ENCODE measurements around the gene RCC2.
A peak's percentile ranks its signal among the peaks of the same experiment; 100 is the strongest.
"Not testable (repeated sequence)": the region's sequence is repeated elsewhere in the genome, so short reads cannot be mapped to it uniquely, and the experiment has no call there.

RCC2 gene

DNA sequence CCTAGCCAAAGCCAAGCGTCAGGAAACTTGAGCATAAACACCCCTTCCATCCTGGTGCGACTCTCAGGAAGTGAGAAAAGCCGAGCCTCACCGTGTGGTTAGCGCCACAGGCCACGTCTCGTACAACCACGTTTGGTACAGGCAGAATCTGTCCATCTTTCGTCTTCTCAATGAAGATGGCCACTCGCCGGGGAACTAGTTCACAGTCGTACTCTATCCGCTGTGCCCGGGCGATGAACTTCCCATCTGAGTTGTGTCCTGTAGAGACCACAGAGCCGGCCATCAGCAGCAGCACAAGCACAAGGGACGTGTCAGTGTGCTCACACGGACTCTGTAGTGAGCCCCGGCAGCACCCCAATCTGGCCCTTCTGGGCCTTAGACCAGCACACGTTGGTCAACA, 23.1 kb downstream of the RCC2 start:
- no peak for DNase-seq

- DNase-seq = no peak
These were observed 25.5 kb downstream of the RCC2 start for GRCh38 chr1:17414022-17414421.

DNA sequence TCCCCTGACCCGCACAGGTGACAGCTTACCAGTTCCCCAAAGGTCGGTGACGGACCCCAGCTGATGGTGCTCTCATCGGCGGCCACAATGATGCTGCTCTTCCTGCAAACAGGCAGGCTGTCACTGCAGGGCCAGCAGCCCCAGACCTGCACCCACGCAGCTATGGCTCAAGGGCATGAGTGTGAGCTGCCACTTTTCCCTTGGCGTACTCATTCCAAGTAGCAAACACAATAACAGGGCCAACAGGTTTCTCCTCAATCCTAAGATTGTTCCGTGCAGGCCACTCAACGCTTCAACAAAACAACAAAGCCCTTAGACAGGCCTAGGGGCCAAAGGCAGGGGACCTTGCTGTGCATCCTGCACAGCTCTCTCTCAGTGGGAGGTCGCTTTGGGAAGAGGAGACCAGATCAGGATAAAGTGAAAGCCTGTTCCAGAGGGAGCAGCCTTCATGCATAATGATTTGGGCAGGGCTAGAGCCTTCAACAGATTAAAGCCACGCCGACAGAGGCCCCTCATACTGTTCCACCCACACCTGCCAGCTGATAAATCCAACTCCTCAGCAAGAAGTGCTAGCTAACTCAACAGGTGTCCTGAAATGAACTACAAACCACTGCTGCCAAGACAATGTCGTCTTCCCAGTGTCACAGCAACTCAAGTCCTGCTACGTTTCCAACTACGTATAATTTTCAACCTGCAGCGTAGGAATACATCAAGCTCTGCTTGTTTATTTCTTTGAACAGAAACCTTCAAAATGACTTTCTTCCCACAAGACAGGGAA, 27.2 kb downstream of the RCC2 start:
- DNase-seq = no peak

DNA sequence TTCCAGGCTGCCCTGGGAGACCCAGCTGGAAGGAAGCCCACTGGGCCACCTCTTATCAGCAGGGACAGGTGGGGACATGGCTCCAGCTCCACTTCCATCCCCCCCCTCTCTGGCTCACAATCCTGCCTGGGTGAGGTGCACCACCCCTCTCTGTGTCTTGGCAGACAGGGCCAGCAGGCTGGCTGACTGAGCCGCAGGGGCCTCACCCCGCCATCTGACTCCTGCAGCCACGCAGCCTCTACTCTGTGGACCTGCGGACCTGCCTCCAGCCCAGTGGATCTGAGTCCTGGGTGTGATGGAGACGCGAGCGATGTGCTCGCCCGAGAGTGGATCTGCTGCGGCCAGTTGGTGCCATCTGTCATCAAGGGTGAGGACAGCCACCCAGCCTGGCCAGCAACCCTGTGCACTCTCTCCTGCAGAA, 30.1 kb downstream of the RCC2 start:
- no peak for DNase-seq

DNA sequence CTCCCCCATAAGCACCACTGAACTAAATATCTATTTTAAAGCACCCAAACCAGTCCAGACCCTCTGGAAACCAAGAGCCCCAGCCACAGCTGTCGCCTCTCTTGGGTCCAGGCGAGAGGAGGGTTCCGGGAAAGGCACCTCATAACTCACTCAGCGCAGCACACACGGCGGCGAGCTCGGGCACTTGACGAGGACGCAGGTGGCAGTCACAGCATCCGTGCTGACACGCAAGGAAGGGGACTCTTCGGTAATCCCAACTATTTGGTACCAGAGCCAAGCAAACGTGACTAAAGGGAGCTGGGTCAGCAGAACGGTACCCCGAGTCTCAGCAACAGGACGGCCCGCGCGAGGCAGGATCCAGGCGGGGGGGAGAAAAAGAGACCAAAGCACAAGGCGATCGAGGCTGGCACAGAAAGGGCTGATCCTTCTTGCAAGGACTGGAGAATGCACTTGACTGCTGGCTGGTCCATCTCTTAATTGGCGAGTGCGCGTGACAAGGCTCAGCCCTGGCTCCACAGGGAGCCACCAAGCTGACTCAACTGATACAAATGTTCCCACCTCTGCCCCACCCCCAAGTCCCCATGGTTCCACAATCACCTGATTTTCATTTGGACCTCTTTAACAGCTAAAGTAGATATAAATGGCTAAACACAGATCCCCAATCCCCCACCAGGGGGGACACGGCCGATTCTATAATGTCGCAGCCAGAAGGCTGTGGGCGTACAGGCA, 31.5 kb downstream of the RCC2 start:
- not testable (repeated sequence) for DNase-seq

GRCh38 chr1:17406760-17407475, 32.6 kb downstream of the RCC2 start:
- DNase-seq = not testable (repeated sequence)

- peak; percentile 46 for DNase-seq
These were observed 33.3 kb downstream of the RCC2 start for GRCh38 chr1:17405898-17406759.

- no peak for DNase-seq
These were observed 34.7 kb downstream of the RCC2 start for GRCh38 chr1:17404820-17405219.

DNA sequence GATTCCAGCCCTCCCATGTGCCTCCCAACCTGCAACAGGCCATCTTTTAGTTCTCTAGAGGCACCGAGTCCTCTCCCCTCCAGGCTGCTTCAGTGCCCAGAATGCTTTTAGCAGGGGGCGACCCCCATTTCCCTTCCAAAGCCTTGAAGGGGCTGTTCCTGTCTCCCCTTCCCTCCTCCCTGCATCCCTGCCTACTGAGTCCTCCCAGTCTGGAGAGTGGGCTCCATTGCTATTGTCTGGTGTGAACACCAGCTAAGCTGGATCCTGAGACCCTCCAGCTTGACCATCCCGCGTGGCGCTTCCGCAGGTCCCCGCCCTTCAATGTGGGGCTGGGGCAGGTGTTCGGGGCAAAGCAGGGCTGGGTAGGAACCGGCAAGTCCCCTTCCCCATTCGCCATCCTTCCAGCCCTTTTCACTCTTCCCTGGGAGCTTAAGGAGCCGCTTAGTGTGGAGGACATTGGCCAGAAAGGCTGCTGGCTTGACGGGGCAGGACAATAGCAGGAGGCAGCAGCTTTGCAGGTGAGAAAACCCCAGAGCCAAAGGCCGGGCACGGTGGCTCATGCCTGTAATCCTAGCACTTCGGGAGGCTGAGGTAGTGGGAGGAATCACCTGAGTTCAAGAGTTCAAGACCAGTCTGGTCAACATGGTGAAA, 35.3 kb downstream of the RCC2 start:
- DNase-seq = no peak

DNA sequence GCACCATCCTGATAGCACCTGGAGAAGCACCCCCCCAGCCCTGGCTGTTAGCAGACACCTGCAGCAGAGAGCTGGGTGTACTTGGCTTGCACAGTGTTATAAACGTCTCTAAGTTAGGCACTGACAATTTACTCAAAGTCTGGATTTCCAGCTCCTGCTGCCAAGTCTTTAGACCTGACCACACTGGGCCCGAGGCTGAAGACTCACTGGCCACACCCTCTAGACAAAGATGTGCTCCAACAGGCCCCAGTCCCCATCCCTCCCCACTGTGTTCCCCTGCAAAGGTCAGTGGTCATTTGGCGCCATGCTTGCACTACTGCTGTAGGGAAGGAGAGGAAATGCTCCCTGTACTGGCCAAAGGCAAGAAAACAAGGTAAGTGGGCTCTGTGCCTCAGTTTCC, 36.4 kb downstream of the RCC2 start:
- DNase-seq = no peak

DNA sequence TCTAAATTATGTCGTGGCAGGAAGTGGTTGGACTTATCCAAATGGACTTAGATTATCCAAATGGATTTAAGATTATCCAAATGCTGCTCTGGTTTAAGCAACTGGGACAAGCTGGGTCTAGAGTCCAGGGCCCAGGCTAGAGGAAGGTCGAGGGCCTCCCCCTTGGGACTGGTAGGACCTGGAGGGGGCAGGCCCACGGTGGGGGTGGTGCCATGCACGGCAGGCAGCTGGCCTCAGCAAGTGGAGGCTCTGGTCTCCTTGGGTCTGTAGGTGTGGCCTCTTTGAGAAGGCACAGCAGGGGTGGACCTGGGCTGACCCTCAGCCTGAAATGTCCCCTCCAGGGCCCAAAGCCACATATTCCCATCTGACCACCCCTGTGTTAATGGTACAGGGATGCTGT, 37.6 kb downstream of the RCC2 start:
- no peak for DNase-seq

- no peak for DNase-seq
These were observed 38.6 kb downstream of the RCC2 start for GRCh38 chr1:17400725-17401341.

GRCh38 chr1:17397910-17398695, 41.4 kb downstream of the RCC2 start:
- DNase-seq = no peak

- no peak for DNase-seq
These were observed 46.2 kb downstream of the RCC2 start for GRCh38 chr1:17393230-17393629.

GRCh38 chr1:17392199-17392740, 47.2 kb downstream of the RCC2 start:
- no peak for DNase-seq

GRCh38 chr1:17381161-17381560, 58.3 kb downstream of the RCC2 start:
- DNase-seq = no peak

GRCh38 chr1:17377325-17377953, 62.0 kb downstream of the RCC2 start:
- DNase-seq = no peak

DNA sequence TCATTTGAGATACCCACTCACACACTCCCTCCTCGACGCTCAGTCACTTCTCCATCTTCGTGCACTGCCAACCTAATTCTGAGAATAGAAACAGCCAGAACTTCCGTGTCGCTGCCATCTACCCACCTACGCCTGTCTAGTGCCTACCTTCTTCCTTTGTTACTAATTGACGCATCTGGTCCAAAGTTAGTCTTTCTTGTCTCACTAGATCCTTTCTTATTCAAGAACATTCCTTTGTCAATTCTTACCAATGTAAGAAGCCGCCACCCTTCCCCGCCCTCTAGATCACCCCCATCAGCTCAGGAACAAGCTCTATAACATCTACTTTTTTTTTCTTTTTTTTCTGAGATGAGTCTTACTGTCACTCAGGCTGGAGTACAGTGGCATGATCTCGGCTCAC, 63.8 kb downstream of the RCC2 start:
- no peak for DNase-seq

- DNase-seq = no peak
These were observed 66.5 kb downstream of the RCC2 start for GRCh38 chr1:17372955-17373354.

DNA sequence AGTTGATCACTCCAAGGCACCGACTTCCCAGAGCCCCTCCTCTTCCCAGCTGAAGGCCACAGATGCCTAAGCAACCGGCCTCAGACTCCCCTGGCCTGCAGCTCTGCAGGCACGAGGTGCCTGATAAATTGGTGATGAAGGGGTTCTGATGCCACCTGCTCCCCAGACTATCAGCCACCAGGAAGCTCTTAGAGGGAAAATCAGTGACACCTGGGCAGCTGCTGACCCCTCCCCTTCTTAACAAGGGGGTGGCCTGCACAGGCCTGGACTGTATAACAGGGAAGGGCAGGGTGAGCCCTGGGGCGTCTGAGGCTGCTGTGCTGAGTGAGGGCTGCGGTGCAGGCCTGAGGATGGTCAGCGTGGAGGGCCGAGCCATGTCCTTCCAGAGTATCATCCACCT, 67.6 kb downstream of the RCC2 start, which contains the start of gene PADI6:
TSS of gene PADI6 (plus strand) at position 301 of the 400 bp plus-strand sequence. CDS start at position 351, 50 bp downstream.
- no peak for DNase-seq
